ENCODE results near the gene SETD4. TPM values are rescaled to one million over a fixed set of nuclear protein-coding genes. Genes with fewer than 3 reads are reported as not detected.

The SETD4 gene
- total and polyA plus RNA-seq, 2 donors, result 13.5 to 33.9 TPM

- DNase-seq (ENCODE audit: extremely low spot score), result no peak
- H3K36me3 ChIP-seq (ENCODE audit: insufficient read depth), result no peaks in the 10 kb centered on the region
- no peak overlapping the region for H3K4me3 ChIP-seq (ENCODE audit: low read depth, low read length)
- H3K27ac ChIP-seq (ENCODE audit: low read depth), result no peak overlapping the region
- H3K4me1 ChIP-seq (ENCODE audit: insufficient read depth), result no peaks in the 10 kb centered on the region
These were observed 64.1 kb downstream of the SETD4 start for GRCh38 chr21:35996217-35996616.

GRCh38 chr21:35995522-35996088 lies 64.7 kb downstream of the SETD4 start:
- no peak for DNase-seq (ENCODE audit: extremely low spot score)
- Histone ChIP-seq H3K36me3 (ENCODE audit: insufficient read depth) (no peaks in the 10 kb centered on the region), H3K4me3 (ENCODE audit: low read depth, low read length) (no peak overlapping the region), H3K27ac (ENCODE audit: low read depth) (no peak overlapping the region), H3K4me1 (ENCODE audit: insufficient read depth) (no peaks in the 10 kb centered on the region)
- 85% methylated on average over 4 of the region's 4 CpGs for WGBS

- H3K36me3 ChIP-seq (ENCODE audit: insufficient read depth), result no peaks in the 10 kb centered on the region
- DNase-seq (ENCODE audit: extremely low spot score), result no peak
- H3K4me1 ChIP-seq (ENCODE audit: insufficient read depth), result no peaks in the 10 kb centered on the region
- no peak overlapping the region for H3K4me3 ChIP-seq (ENCODE audit: low read depth, low read length)
- H3K27ac ChIP-seq (ENCODE audit: low read depth), result no peak overlapping the region
- whole genome bisulfite sequencing, result 40% methylated on average over 4 of the region's 4 CpGs
These were observed 65.7 kb downstream of the SETD4 start for GRCh38 chr21:35994613-35995012.

- no peak for DNase-seq (ENCODE audit: extremely low spot score)
- Histone ChIP-seq H3K4me1 (ENCODE audit: insufficient read depth) (no peaks in the 10 kb centered on the region), H3K27ac (ENCODE audit: low read depth) (no peak overlapping the region), H3K36me3 (ENCODE audit: insufficient read depth) (no peaks in the 10 kb centered on the region), H3K4me3 (ENCODE audit: low read depth, low read length) (no peak overlapping the region)
- 56% methylated on average over 3 of the region's 3 CpGs for WGBS
These were observed 66.3 kb downstream of the SETD4 start for GRCh38 chr21:35993875-35994490.

GRCh38 chr21:35991131-35991530 lies 69.2 kb downstream of the SETD4 start:
- H3K4me3 ChIP-seq (ENCODE audit: low read depth, low read length), result no peak overlapping the region
- H3K36me3 ChIP-seq (ENCODE audit: insufficient read depth), result no peaks in the 10 kb centered on the region
- no peaks in the 10 kb centered on the region for H3K4me1 ChIP-seq (ENCODE audit: insufficient read depth)
- WGBS, result 88% methylated on average over 6 of the region's 6 CpGs
- no peak overlapping the region for H3K27ac ChIP-seq (ENCODE audit: low read depth)
- DNase-seq (ENCODE audit: extremely low spot score), result no peak

- H3K4me3 ChIP-seq (ENCODE audit: low read depth, low read length), result no peak overlapping the region
- 93% methylated on average over 9 of the region's 9 CpGs for WGBS
- H3K27ac ChIP-seq (ENCODE audit: low read depth), result no peak overlapping the region
- H3K4me1 ChIP-seq (ENCODE audit: insufficient read depth), result no peaks in the 10 kb centered on the region
- no peaks in the 10 kb centered on the region for H3K36me3 ChIP-seq (ENCODE audit: insufficient read depth)
- no peak for DNase-seq (ENCODE audit: extremely low spot score)
These were observed 69.7 kb downstream of the SETD4 start for GRCh38 chr21:35990609-35991008.

GRCh38 chr21:35989138-35989735 lies 71.1 kb downstream of the SETD4 start:
- H3K4me1 ChIP-seq (ENCODE audit: insufficient read depth), result no peaks in the 10 kb centered on the region
- no peak overlapping the region for H3K4me3 ChIP-seq (ENCODE audit: low read depth, low read length)
- H3K36me3 ChIP-seq (ENCODE audit: insufficient read depth), result no peaks in the 10 kb centered on the region
- no peak for DNase-seq (ENCODE audit: extremely low spot score)
- no peak overlapping the region for H3K27ac ChIP-seq (ENCODE audit: low read depth)
- 65% methylated on average over 10 of the region's 10 CpGs for WGBS

- Histone ChIP-seq H3K36me3 (ENCODE audit: insufficient read depth) (no peaks in the 10 kb centered on the region), H3K4me3 (ENCODE audit: low read depth, low read length) (no peak overlapping the region), H3K27ac (ENCODE audit: low read depth) (no peak overlapping the region), H3K4me1 (ENCODE audit: insufficient read depth) (no peaks in the 10 kb centered on the region)
- WGBS, result 45% methylated on average over 6 of the region's 6 CpGs
- DNase-seq (ENCODE audit: extremely low spot score), result no peak
These were observed 71.7 kb downstream of the SETD4 start for GRCh38 chr21:35988416-35989137.

- 72% methylated on average over 5 of the region's 5 CpGs for WGBS
- Histone ChIP-seq H3K27ac (ENCODE audit: low read depth) (no peak overlapping the region), H3K4me3 (ENCODE audit: low read depth, low read length) (no peak overlapping the region), H3K36me3 (ENCODE audit: insufficient read depth) (no peaks in the 10 kb centered on the region), H3K4me1 (ENCODE audit: insufficient read depth) (no peaks in the 10 kb centered on the region)
- DNase-seq (ENCODE audit: extremely low spot score), result no peak
These were observed 72.9 kb downstream of the SETD4 start for GRCh38 chr21:35987475-35987874.

GRCh38 chr21:35984654-35985361 lies 75.5 kb downstream of the SETD4 start:
- Histone ChIP-seq H3K27ac (ENCODE audit: low read depth) (no peak overlapping the region), H3K4me1 (ENCODE audit: insufficient read depth) (no peaks in the 10 kb centered on the region), H3K4me3 (ENCODE audit: low read depth, low read length) (no peak overlapping the region), H3K36me3 (ENCODE audit: insufficient read depth) (no peaks in the 10 kb centered on the region)
- DNase-seq (ENCODE audit: extremely low spot score), result peak; percentile 39
- 75% methylated on average over 11 of the region's 11 CpGs for WGBS

Small RNAs within 50 kb of the gene (small RNA-seq; reads per million reads assigned to genes)
- gene RNU6-992P, result not detected

Other genes starting within 250 kb of the SETD4 start
- 36.9 TPM for gene CBR1, start 9.5 kb upstream of the SETD4 start, total RNA-seq
- gene CBR1, start 9.5 kb upstream of the SETD4 start, polyA plus RNA-seq, result 132 TPM
- 6.8 TPM for gene CBR3, start 74.6 kb upstream of the SETD4 start, total RNA-seq
- gene CBR3, start 74.6 kb upstream of the SETD4 start, polyA plus RNA-seq, result 22.7 TPM
- 8.8 TPM for gene DOP1B, start 96.3 kb upstream of the SETD4 start, total RNA-seq
- 5.4 TPM for gene DOP1B, start 96.3 kb upstream of the SETD4 start, polyA plus RNA-seq